DMS79 treated with DMSO at 0.1 percent for 48 hours (cell line): ENCODE measurements around the gene TBX10.
A peak's percentile ranks its signal among the peaks of the same experiment; 100 is the strongest.
"Not testable (repeated sequence)": the region's sequence is repeated elsewhere in the genome, so short reads cannot be mapped to it uniquely, and the experiment has no call there.

ENCODE experiments used
- DNase-seq: peaks from one replicate; lab custom pipeline; 2025; lab: John Stamatoyannopoulos, UW

The TBX10 gene

GRCh38 chr11:67631411-67631810 lies 8.2 kb downstream of the TBX10 start:
- no peak for DNase-seq

DNA sequence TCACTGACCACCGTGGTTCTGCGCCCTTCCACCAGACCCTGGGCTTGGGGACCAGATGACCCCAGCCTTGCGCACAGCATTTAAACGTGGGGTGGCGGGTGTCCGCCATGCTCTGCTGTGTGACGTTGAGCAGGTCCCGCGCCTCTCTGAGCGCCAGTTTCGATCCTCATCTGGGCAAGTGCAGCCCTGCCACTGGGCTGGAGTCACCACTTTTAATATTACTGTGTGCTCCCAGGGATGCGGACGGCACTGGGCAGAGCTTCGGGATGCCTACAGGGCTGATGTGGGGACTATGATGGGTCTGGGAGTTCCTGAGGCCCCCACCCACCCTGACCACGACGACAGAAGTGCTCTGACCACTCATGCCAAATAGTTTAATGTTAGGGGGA lies 8.6 kb downstream of the TBX10 start:
- DNase-seq, result no peak

DNA sequence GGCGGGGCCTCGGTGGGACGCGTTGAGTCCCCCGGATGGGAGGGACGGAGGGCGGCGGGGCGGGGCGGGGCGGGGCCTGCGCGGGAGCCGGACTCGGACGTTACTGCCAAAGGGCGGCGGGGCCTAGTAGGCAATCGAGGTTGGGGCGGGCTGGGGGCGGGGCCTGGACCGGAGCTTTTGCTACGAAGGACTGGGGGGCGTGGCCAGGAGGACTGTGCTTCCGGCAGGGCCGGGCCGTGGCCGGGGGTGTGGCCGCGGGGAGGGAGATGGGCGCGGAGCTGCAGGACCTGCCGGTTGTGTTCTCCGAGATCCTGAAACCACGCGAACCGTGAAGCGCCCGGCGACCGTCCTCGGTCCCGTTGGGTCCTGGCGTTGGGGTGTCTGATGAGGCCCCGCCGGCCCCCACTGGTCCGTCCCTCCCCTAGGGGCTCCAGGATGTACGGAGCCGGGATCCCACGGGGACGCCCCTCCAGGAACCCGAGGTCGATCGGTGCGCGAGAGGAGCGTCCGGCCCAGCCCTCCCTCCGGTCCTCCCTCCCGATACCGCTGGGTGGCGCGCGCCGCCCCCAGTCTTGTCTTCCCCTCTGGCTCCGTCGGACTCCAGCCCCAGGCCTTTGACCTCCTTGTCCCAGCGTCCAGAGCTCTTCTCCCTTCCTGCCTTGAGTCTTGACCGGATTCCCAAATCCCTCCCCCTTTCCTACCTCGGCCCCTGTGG lies 9.2 kb downstream of the TBX10 start:
- DNase-seq, result peak; percentile 92

- no peak for DNase-seq
Observed at GRCh38 chr11:67629386-67630227, 10.0 kb downstream of the TBX10 start, which contains the start of gene NUDT8. Gene NUDT8 (minus strand): TSS chr11:67629937. CDS start chr11:67629911, 26 bp downstream.

GRCh38 chr11:67628710-67629385 lies 10.7 kb downstream of the TBX10 start:
- DNase-seq, result no peak

- no peak for DNase-seq
Observed at GRCh38 chr11:67627812-67628624, 11.5 kb downstream of the TBX10 start.

GRCh38 chr11:67627441-67627811 lies 12.1 kb downstream of the TBX10 start:
- no peak for DNase-seq

GRCh38 chr11:67626970-67627369 lies 12.6 kb downstream of the TBX10 start:
- DNase-seq, result no peak

GRCh38 chr11:67626131-67626833 lies 13.3 kb downstream of the TBX10 start:
- not testable (repeated sequence) for DNase-seq

DNA sequence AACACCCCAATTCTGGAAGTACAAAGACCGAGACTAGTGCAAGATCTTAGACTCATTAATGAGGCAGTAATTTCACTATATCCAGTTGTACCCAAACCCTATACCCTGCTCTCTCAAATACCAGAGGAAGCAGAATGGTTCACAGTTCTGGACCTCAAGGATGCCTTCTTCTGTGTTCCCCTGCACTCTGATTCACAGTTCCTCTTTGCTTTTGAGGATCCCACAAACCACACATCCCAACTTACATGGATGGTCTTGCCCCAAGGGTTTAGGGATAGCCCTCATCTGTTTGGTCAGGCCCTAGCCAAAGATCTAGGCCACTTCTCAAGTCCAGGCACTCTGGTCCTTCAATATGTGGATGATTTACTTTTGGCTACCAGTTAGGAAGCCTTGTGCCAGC lies 15.8 kb downstream of the TBX10 start:
- DNase-seq, result not testable (repeated sequence)

DNA sequence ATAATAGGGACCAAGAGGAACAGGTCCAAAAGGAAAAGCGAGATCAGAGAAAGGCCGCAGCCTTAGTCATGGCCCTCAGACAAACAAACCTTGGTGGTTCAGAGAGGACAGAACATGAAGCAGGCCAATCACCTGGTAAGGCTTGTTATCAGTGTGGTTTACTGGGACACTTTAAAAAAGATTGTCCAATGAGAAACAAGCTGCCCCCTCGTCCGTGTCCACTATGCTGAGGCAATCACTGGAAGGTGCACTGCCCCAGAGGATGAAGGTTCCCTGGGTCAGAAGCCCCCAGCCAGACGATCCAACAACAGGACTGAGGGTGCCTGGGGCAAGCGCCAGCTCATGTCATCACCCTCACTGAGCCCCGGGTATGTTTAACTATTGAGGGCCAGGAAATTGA lies 16.7 kb downstream of the TBX10 start:
- not testable (repeated sequence) for DNase-seq

DNA sequence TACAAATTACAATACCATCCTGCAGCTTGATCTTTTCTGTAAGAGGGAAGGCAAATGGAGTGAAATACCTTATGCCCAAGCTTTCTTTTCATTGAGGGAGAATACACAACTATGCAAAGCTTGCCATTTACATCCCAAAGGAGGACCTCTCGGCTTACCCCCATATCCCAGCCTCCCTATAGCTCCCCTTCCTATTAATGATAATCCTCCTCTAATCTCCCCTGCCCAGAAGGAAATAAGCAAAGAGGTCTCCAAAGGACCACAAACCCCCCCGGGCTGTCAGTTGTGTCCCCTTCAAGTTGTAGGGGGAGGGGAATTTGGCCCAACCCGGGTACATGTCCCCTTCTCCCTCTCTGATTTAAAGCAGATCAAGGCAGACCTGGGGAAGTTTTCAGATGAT lies 17.6 kb downstream of the TBX10 start:
- not testable (repeated sequence) for DNase-seq

- not testable (repeated sequence) for DNase-seq
Observed at GRCh38 chr11:67620621-67621020, 18.9 kb downstream of the TBX10 start.

DNA sequence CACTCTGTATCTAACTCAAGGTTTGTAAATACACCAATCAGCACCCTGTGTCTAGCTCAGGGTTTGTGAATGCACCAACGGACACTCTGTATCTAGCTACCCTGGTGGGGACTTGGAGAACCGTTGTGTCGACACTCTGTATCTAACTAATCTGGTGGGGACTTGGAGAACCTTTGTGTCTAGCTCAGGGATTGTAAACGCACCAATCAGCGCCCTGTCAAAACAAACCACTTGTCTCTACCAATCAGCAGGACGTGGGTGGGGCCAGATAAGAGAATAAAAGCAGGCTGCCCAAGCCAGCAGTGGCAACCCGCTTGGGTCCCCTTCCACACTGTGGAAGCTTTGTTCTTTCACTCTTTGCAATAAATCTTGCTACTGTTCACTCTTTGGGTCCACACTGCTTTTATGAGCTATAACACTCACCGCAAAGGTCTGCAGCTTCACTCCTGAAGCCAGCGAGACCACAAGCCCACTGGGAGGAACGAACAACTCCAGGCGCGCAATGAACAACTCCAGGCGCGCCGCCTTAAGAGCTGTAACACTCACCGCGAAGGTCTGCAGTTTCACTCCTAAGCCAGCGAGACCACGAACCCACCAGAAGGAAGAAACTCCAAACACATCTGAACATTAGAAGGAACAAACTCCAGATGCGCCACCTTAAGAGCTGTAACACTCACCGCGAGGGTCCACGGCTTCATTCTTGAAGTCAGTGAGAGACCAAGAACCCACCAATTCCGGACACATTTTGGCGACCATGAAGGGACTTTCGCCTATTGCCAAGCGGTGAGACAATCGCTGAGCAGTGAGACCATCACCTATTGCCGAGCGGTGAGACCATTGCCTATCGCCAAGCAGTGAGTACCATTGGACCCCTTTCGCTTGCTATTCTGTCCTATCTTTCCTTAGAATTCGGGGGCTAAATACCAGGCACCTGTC lies 19.6 kb downstream of the TBX10 start:
- not testable (repeated sequence) for DNase-seq

- DNase-seq, result not testable (repeated sequence)
Observed at GRCh38 chr11:67618901-67619659, 20.5 kb downstream of the TBX10 start.

DNA sequence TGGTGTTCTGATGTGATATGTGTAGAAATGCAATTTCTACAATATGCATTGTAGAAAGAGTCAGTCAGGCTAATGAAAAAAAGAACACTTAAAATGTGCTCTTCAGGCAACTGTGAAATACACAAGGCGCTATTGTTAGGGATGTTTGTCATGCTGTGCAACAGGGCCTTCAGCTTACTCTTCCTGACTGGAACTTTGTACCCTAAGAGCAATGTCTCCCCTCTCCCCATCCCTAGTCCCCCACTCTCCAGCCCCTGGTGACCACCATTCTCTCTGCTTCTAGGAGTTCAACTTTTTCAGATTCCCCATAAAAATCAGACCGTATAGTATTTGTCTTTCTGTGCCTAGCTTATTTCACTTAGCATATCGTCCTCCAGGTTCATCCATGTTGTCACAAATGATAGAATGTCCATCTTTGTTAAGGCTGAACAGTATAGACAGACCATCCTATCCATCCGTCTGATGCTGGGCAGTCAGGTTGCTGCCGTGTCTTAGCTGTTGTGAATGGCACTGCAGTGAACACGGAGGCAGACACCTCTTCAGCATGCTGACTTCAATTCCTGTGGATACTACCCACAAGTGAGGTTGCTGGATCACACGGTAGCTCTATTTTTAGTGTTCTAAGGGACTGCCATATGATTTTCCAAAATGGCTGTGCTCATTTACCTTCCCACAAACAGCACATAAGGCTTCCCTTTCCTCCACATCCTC lies 22.2 kb downstream of the TBX10 start:
- no peak for DNase-seq

DNA sequence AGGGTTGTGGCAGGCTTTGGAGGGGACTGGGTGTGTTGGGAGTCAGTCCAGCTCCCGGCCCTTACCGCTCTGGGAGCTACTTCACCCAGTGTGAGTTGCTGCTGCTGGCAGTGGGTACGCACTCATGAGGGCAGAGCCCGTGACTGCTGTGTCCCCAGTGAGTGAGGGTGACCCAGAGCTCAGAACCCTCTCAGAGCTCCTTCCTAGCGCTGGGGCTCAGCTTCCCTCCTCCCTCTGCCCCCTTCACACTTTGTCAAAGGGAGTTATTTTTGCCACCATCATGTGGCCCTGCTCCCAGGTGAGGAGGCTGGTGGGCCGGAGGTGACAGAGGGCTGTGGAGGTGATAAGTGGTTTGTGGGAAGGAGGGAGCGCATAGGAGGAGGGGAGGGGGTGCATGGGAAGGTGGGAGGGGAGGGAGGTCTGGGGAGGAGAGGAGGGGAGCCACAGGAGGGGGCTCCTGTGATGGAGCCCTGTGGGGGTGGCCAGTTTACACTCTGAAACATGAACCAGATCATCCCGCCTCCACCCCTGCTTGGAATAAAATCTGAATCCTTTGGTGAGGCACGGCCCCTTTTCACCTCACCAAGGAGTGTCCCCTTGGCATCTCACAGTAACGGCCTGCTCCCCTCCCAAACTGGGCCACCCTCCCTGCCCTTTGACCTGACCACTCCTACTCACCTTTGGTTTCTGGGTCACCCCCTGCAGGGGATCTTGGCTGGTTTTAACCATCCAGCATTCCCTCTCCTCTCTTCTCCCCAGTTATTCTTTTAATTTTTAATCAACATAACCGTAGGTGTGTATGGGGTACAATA lies 22.9 kb downstream of the TBX10 start:
- peak; percentile 45 for DNase-seq
